Activated naive CD8-positive, alpha-beta T cell (primary cell): Measurements from ENCODE around the gene IL24.
"Not testable (repeated sequence)": the region's sequence is repeated elsewhere in the genome, so short reads cannot be mapped to it uniquely, and the experiment has no call there.

Experiments
- H3K27ac Mint-ChIP-seq: one replicate; pipeline ENCODE4 v1.8.0; 2021; ENCODE audit warnings: mixed read lengths
- H3K27me3 Mint-ChIP-seq: one replicate; pipeline ENCODE4 v1.8.0; 2021; ENCODE audit warnings: mixed read lengths
- H3K36me3 Mint-ChIP-seq: one replicate; pipeline ENCODE4 v1.8.0; 2021; ENCODE audit warnings: mixed read lengths
- H3K4me1 Mint-ChIP-seq: one replicate; pipeline ENCODE4 v1.8.0; 2021; ENCODE audit warnings: low read depth, mixed read lengths
- H3K4me3 Mint-ChIP-seq: one replicate; pipeline ENCODE4 v1.8.0; 2021; ENCODE audit warnings: mild to moderate bottlenecking, mixed read lengths
- H3K9me3 Mint-ChIP-seq: one replicate; pipeline ENCODE4 v1.8.0; 2021; ENCODE audit warnings: low read depth, mixed read lengths

IL24 gene

GRCh38 chr1:206922524-206922923, 25.3 kb downstream of the IL24 start:
- no peaks in the 10 kb centered on the region for H3K27me3 Mint-ChIP-seq
- H3K4me1 Mint-ChIP-seq: peaks cover 45% of the 10 kb centered on the region
- H3K36me3 Mint-ChIP-seq: peaks cover 3% of the 10 kb centered on the region
- H3K4me3 Mint-ChIP-seq: no peak overlapping the region
- no peaks in the 10 kb centered on the region for H3K9me3 Mint-ChIP-seq
- H3K27ac Mint-ChIP-seq: no peak overlapping the region

DNA sequence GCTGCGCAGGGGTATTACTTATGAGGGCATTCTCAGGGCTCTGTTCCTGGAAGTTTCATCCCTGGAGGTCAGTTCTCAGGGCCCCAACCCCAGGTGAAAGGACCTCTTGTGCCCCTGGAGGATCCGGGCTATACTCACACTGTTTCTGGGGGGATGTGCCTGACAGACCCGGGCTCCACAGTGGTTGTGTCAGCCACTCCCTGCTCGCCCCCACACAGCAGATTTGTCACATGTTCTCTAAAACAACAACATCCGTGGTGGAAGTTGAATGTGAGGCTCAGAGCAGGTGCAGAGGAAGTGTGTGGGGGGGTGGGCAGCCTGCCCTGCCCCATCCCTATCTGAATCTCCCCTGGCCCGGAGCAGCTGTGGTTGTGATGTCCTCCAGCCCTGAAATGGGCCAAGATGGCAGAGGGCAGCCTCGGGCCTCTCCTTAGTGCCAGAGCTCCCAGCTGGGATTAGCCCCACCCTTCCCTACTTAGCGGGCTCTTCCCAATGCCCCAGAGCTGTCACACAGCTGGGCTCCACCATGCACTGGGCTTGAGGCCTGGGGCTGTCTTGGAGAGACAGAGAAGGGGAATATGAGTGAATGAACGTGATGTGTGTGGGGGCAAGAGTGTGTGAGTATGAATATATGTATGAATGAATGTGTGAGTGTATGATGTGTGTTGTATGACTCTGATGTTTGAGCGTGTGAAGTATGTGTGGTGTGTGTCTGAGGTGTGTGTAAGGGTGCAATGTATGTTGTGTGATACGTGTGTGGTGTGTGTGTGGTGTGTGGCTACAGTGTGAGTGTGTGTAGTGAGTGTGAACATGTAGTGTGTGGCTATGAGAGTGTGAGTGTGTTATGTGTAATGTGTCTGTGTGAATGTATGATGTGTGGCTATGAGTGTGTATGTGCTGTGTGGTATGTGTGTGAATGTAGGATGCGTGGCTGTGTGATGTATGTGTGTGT, 26.0 kb downstream of the IL24 start:
- H3K36me3 Mint-ChIP-seq: peaks cover 3% of the 10 kb centered on the region
- no peaks in the 10 kb centered on the region for H3K27me3 Mint-ChIP-seq
- no peak overlapping the region for H3K27ac Mint-ChIP-seq
- H3K4me1 Mint-ChIP-seq: peaks cover 45% of the 10 kb centered on the region
- no peak overlapping the region for H3K4me3 Mint-ChIP-seq
- no peaks in the 10 kb centered on the region for H3K9me3 Mint-ChIP-seq

DNA sequence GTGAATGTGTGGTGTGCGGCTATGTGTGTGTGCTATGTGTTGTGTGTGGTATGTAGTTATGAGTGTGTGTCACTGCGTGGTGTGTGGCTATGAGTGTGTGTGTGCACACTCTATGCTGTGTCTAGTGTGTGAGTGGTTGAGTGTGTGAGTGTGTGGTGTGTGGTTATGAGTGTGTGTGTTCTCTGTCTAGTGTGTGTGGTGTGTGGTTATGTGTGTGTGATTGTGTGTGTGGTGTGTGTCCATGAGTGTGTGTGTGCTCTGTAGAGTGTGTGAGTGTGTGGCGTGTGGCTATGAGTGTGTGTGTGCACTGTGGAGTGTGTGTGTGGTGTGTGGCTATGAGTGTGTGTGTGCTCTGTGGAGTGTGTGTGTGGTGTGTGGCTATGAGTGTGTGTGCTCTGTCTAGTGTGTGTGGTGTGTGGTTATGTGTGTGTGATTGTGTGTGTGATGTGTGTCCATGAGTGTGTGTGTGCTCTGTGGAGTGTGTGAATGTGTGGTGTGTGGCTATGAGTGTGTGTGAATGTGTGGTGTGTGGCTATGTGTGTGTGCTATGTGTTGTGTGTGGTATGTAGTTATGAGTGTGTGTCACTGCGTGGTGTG, 26.8 kb downstream of the IL24 start:
- not testable (repeated sequence) for H3K27ac Mint-ChIP-seq, H3K27me3 Mint-ChIP-seq, H3K9me3 Mint-ChIP-seq, H3K36me3 Mint-ChIP-seq, H3K4me3 Mint-ChIP-seq
- H3K4me1 Mint-ChIP-seq: peaks cover 45% of the 10 kb centered on the region

GRCh38 chr1:206924592-206925105, 27.4 kb downstream of the IL24 start:
- H3K4me1 Mint-ChIP-seq: peaks cover 46% of the 10 kb centered on the region
- H3K4me3 Mint-ChIP-seq: no peak overlapping the region
- no peaks in the 10 kb centered on the region for H3K27me3 Mint-ChIP-seq
- H3K36me3 Mint-ChIP-seq: peaks cover 3% of the 10 kb centered on the region
- H3K9me3 Mint-ChIP-seq: no peaks in the 10 kb centered on the region
- no peak overlapping the region for H3K27ac Mint-ChIP-seq

- no peaks in the 10 kb centered on the region for H3K9me3 Mint-ChIP-seq
- H3K36me3 Mint-ChIP-seq: no peaks in the 10 kb centered on the region
- H3K4me1 Mint-ChIP-seq: peaks cover 47% of the 10 kb centered on the region
- H3K27ac Mint-ChIP-seq: no peak overlapping the region
- H3K27me3 Mint-ChIP-seq: no peaks in the 10 kb centered on the region
- no peak overlapping the region for H3K4me3 Mint-ChIP-seq
Observed at GRCh38 chr1:206925106-206925736, 28.0 kb downstream of the IL24 start.

DNA sequence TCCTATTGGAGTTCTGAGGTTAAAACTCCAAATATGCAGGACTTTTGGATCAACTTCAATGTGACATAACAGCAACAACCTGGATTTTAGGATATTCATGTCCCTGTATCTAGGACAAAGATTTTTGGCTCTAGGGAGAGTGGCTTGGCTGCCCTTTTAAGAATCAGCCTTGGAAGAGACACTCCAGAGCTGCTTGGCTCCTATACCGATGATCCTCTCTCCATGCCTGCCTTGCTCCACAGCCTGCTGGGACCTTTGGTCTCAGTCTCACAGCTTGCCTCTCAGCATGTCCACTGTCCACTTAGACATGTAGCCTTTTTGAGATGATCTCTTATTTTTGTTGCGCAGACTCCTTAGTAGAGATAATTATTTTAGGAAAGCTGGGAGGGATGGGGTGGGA, 29.0 kb downstream of the IL24 start:
- Mint-ChIP-seq H3K27ac (peak overlapping the region; percentile 18), H3K9me3 (no peaks in the 10 kb centered on the region), H3K4me1 (peaks cover 47% of the 10 kb centered on the region), H3K36me3 (no peaks in the 10 kb centered on the region), H3K27me3 (no peaks in the 10 kb centered on the region), H3K4me3 (no peak overlapping the region)

DNA sequence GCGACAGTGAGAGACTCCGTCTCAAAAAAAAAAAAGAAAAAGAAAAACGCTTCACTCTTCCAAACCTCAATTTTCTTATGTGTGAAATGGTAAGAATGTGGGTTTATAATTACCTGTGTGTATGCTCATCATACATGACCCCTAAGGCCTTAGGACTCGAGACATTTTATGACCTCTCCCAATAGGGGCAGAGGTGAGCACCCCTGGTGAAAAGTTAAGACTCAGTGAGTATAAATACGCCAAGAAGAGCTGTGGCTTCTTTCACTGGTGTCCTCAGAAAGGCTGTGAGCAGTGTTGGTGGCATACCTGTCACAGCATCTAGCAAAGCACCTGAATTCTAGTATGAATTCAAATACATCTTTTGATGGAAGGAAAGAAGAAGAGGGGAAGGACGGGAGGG, 32.3 kb downstream of the IL24 start:
- H3K27ac Mint-ChIP-seq: peak overlapping the region; percentile 94
- no peaks in the 10 kb centered on the region for H3K27me3 Mint-ChIP-seq
- H3K9me3 Mint-ChIP-seq: no peaks in the 10 kb centered on the region
- H3K36me3 Mint-ChIP-seq: no peaks in the 10 kb centered on the region
- peaks cover 63% of the 10 kb centered on the region for H3K4me1 Mint-ChIP-seq
- H3K4me3 Mint-ChIP-seq: peak overlapping the region; percentile 61

- Mint-ChIP-seq H3K9me3 (no peaks in the 10 kb centered on the region), H3K27ac (peak overlapping the region; percentile 94), H3K36me3 (no peaks in the 10 kb centered on the region), H3K27me3 (no peaks in the 10 kb centered on the region), H3K4me3 (peak overlapping the region; percentile 61), H3K4me1 (peaks cover 63% of the 10 kb centered on the region)
Observed at GRCh38 chr1:206930210-206930798, 33.1 kb downstream of the IL24 start.

DNA sequence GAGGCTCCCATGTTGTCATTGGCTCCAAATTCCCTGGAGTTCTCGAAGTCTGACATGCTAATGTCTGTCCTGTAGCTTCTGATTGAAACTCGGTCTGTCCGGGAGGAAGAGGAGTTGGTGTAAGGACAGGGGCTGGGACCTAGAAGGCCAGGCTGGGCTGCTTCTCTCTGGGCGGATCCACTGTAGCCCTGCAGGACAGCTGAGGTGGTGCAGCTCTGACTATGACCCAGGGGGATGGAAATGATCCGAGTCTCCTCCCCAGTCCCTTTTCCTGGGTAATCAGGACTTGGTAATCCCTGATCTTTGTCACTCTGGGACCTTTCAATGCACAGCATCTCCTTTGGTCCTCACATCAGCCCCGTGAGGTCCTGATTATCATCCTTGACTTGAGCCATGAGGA, 34.5 kb downstream of the IL24 start:
- Mint-ChIP-seq H3K27me3 (no peaks in the 10 kb centered on the region), H3K27ac (peak overlapping the region; percentile 22), H3K4me1 (peaks cover 58% of the 10 kb centered on the region), H3K9me3 (no peaks in the 10 kb centered on the region), H3K4me3 (no peak overlapping the region), H3K36me3 (no peaks in the 10 kb centered on the region)

DNA sequence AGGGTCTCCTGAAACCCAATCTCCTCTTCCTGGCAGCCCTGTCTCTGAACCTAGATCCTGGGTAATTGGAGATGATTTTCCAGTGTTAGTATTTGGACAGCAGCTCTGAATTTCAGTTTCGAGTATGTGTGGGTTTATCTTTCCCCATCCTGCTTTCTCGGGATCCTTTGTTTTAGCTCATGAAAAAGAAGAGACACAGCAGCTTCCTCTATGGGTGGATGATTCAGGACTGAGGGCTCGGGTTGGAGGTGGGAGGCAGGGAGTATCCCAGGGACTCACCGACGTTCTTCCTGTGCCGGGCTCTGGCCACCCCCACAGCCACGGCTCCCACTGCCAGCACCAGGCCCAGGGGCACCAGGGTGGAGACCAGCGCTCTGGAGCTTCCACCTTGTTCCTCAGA, 34.9 kb downstream of the IL24 start:
- no peaks in the 10 kb centered on the region for H3K9me3 Mint-ChIP-seq
- H3K4me1 Mint-ChIP-seq: peaks cover 56% of the 10 kb centered on the region
- no peaks in the 10 kb centered on the region for H3K36me3 Mint-ChIP-seq
- no peak overlapping the region for H3K4me3 Mint-ChIP-seq
- H3K27me3 Mint-ChIP-seq: no peaks in the 10 kb centered on the region
- H3K27ac Mint-ChIP-seq: no peak overlapping the region

GRCh38 chr1:206933333-206933945, 36.2 kb downstream of the IL24 start:
- H3K4me3 Mint-ChIP-seq: no peak overlapping the region
- H3K27ac Mint-ChIP-seq: peak overlapping the region; percentile 3
- no peaks in the 10 kb centered on the region for H3K36me3 Mint-ChIP-seq
- no peaks in the 10 kb centered on the region for H3K27me3 Mint-ChIP-seq
- no peaks in the 10 kb centered on the region for H3K9me3 Mint-ChIP-seq
- H3K4me1 Mint-ChIP-seq: peaks cover 44% of the 10 kb centered on the region

- no peak overlapping the region for H3K27ac Mint-ChIP-seq
- H3K9me3 Mint-ChIP-seq: no peaks in the 10 kb centered on the region
- H3K36me3 Mint-ChIP-seq: no peaks in the 10 kb centered on the region
- no peak overlapping the region for H3K4me3 Mint-ChIP-seq
- peaks cover 26% of the 10 kb centered on the region for H3K4me1 Mint-ChIP-seq
- H3K27me3 Mint-ChIP-seq: no peaks in the 10 kb centered on the region
Observed at GRCh38 chr1:206935491-206936067, 38.3 kb downstream of the IL24 start.

GRCh38 chr1:206937425-206937824, 40.2 kb downstream of the IL24 start:
- H3K27me3 Mint-ChIP-seq: no peaks in the 10 kb centered on the region
- H3K4me1 Mint-ChIP-seq: peaks cover 10% of the 10 kb centered on the region
- no peaks in the 10 kb centered on the region for H3K36me3 Mint-ChIP-seq
- H3K4me3 Mint-ChIP-seq: no peak overlapping the region
- H3K9me3 Mint-ChIP-seq: no peaks in the 10 kb centered on the region
- H3K27ac Mint-ChIP-seq: no peak overlapping the region

DNA sequence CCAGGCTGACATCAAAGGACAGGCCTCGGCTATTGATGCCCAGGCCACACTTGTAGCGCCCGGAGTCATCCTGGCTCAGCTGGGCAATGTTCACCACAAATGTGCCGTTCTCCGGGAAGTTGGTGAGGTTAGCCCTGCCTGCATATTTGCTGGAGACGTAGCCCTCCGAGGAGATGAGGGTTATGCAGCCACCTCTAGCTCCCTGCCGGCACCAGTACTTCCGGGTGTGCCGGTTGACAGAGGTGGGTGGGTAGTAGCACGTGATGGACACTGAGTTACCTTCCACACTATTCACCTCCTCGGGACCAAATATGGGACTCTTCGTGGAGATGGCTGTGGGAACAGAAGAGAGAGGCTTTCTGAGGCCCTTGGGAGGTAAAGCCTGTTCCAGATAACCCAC, 41.9 kb downstream of the IL24 start:
- Mint-ChIP-seq H3K27me3 (no peaks in the 10 kb centered on the region), H3K36me3 (no peaks in the 10 kb centered on the region), H3K9me3 (no peaks in the 10 kb centered on the region), H3K27ac (no peak overlapping the region), H3K4me1 (no peaks in the 10 kb centered on the region), H3K4me3 (no peak overlapping the region)
